Upper lobe of right lung (tissue), 1 donor: Measurements from ENCODE around the gene SUPT20HL1. TPM values are rescaled to one million over a fixed set of nuclear protein-coding genes. Genes with fewer than 3 reads are reported as not detected.

Experiments used
- ATAC-seq: fragments of 200-7000 bp; cut with Tn5 transposase; one replicate; pipeline ENCODE4 v1.9.1; 2020; ENCODE audit warnings: mild to moderate bottlenecking, moderate library complexity
- DNase-seq: peaks from one replicate; pipeline ENCODE4 v3.0.0-alpha.2; 2020
- H3K27ac ChIP-seq: fragments of 200-600 bp; one replicate; pipeline ENCODE4 v1.8.0; 2022
- H3K27me3 ChIP-seq: fragments of 200-600 bp; one replicate; pipeline ENCODE4 v1.8.0; 2022; ENCODE audit warnings: mild to moderate bottlenecking
- H3K36me3 ChIP-seq: fragments of 200-600 bp; one replicate; pipeline ENCODE4 v1.8.0; 2022
- H3K4me1 ChIP-seq: fragments of 200-600 bp; one replicate; pipeline ENCODE4 v1.8.0; 2022
- H3K4me3 ChIP-seq: fragments of 200-600 bp; one replicate; pipeline ENCODE4 v1.8.0; 2022; ENCODE audit warnings: mild to moderate bottlenecking
- H3K9me3 ChIP-seq: fragments of 200-600 bp; one replicate; pipeline ENCODE4 v1.8.0; 2022
- CTCF ChIP-seq: fragments of 200-600 bp; IDR thresholded peaks from one replicate; pipeline ENCODE4 v1.8.0; 2022; ENCODE audit warnings: antibody characterized with exemption
- intact Hi-C: fragments of 100-400 bp; cut with DNase I; formaldehyde crosslinking; loops from one replicate; pipeline ENCODE4 v1.11.0; 2022
- total RNA-seq: library from RNA; stranded (reverse); fragmentation: NEBNext Ultra II Directional; extraction: Animal tissue kit (Norgen Biotek cat#: 25700); gene quantifications from one replicate; pipeline ENCODE4 v1.2.1, GENCODE V29; 2021
- donor health status: DM: no; HTN: yes; CAD: no; lungs with severe emphysema.

The SUPT20HL1 gene
- total RNA-seq, 1 donor from 2014 or later, result not detected

GRCh38 chrX:24391389-24391788 is 30.9 kb downstream of the SUPT20HL1 start:
- intact Hi-C loops, result loop anchor here (10.0 kb wide), 1 partner anchor 113 kb away; no protein-coding TSS in a partner anchor
- no peak for ATAC-seq
- Histone ChIP-seq H3K36me3 (no peaks in the 10 kb centered on the region), H3K9me3 (no peaks in the 10 kb centered on the region), H3K4me3 (no peak overlapping the region), H3K27me3 (no peaks in the 10 kb centered on the region), H3K4me1 (peaks cover 5% of the 10 kb centered on the region), H3K27ac (no peak overlapping the region)
- DNase-seq, result no peak
- no peak for TF ChIP-seq CTCF

- ATAC-seq (no peak), DNase-seq (no peak)
- no peaks in the 10 kb centered on the region for H3K9me3 ChIP-seq
- intact Hi-C loops, result loop anchor here (10.0 kb wide), 1 partner anchor 113 kb away; no protein-coding TSS in a partner anchor
- no peaks in the 10 kb centered on the region for H3K36me3 ChIP-seq
- no peak overlapping the region for H3K27ac ChIP-seq
- H3K27me3 ChIP-seq, result no peaks in the 10 kb centered on the region
- TF ChIP-seq CTCF, result no peak
- peaks cover 5% of the 10 kb centered on the region for H3K4me1 ChIP-seq
- H3K4me3 ChIP-seq, result no peak overlapping the region
Observed at GRCh38 chrX:24391843-24392242, 31.4 kb downstream of the SUPT20HL1 start.

- DNase-seq, result no peak
- intact Hi-C loops, result loop anchor here (10.0 kb wide), 1 partner anchor 112 kb away; no protein-coding TSS in a partner anchor
- no peak overlapping the region for H3K4me3 ChIP-seq
- H3K4me1 ChIP-seq, result peaks cover 5% of the 10 kb centered on the region
- TF ChIP-seq CTCF, result no peak
- H3K27me3 ChIP-seq, result no peaks in the 10 kb centered on the region
- no peaks in the 10 kb centered on the region for H3K9me3 ChIP-seq
- no peaks in the 10 kb centered on the region for H3K36me3 ChIP-seq
- no peak overlapping the region for H3K27ac ChIP-seq
- ATAC-seq, result no peak
Observed at GRCh38 chrX:24392709-24393108, 32.3 kb downstream of the SUPT20HL1 start.

GRCh38 chrX:24395775-24396174 is 35.3 kb downstream of the SUPT20HL1 start:
- TF ChIP-seq CTCF, result peak; percentile 65
- Histone ChIP-seq H3K36me3 (no peaks in the 10 kb centered on the region), H3K27ac (no peak overlapping the region), H3K4me1 (peaks cover 5% of the 10 kb centered on the region), H3K4me3 (no peak overlapping the region), H3K9me3 (no peaks in the 10 kb centered on the region), H3K27me3 (no peaks in the 10 kb centered on the region)
- peak; percentile 92 for ATAC-seq
- intact Hi-C loops, result loop anchor here (10.0 kb wide), 1 partner anchor 109 kb away; no protein-coding TSS in a partner anchor
- DNase-seq, result no peak

- ATAC-seq, result no peak
- no peaks in the 10 kb centered on the region for H3K9me3 ChIP-seq
- no peak overlapping the region for H3K4me3 ChIP-seq
- no peaks in the 10 kb centered on the region for H3K36me3 ChIP-seq
- H3K4me1 ChIP-seq, result peaks cover 5% of the 10 kb centered on the region
- no peak for TF ChIP-seq CTCF
- no peak for DNase-seq
- H3K27me3 ChIP-seq, result no peaks in the 10 kb centered on the region
- no peak overlapping the region for H3K27ac ChIP-seq
- intact Hi-C loops, result loop anchor here (10.0 kb wide), 1 partner anchor 108 kb away; no protein-coding TSS in a partner anchor
Observed at GRCh38 chrX:24396236-24396930, 35.9 kb downstream of the SUPT20HL1 start.
